ENCODE measurements around the gene PDE10A.

PDE10A gene

DNA sequence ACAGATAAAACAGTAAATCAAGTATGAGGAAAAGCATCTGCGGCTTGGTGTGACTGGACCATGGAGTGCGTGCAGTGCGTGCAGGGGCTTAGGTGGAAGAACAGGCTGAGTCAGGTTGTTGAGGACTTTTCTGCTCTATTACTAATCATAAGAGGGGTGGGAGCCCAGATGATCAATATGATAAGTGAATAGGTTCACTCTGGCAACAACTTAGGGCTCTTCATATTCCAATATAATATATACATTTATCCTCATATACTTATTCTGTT, 56.4 kb downstream of the PDE10A start:
- TF ChIP-seq FOXP2 (optimal IDR thresholded peaks at IDR 0.05; ENCODE audit: borderline replicate concordance, extremely low read depth, extremely low read length, insufficient read depth) (no peak), POLR2AphosphoS5 (IDR thresholded peaks at IDR 0.05; ENCODE audit: low read depth, low read length) (no peak), TAF1 (IDR thresholded peaks at IDR 0.05; ENCODE audit: borderline replicate concordance, insufficient read depth, low read length) (no peak), SIN3A (IDR thresholded peaks at IDR 0.05; ENCODE audit: borderline replicate concordance, insufficient read depth, low read length) (no peak)
- TF ChIP-seq, protein P1, sequence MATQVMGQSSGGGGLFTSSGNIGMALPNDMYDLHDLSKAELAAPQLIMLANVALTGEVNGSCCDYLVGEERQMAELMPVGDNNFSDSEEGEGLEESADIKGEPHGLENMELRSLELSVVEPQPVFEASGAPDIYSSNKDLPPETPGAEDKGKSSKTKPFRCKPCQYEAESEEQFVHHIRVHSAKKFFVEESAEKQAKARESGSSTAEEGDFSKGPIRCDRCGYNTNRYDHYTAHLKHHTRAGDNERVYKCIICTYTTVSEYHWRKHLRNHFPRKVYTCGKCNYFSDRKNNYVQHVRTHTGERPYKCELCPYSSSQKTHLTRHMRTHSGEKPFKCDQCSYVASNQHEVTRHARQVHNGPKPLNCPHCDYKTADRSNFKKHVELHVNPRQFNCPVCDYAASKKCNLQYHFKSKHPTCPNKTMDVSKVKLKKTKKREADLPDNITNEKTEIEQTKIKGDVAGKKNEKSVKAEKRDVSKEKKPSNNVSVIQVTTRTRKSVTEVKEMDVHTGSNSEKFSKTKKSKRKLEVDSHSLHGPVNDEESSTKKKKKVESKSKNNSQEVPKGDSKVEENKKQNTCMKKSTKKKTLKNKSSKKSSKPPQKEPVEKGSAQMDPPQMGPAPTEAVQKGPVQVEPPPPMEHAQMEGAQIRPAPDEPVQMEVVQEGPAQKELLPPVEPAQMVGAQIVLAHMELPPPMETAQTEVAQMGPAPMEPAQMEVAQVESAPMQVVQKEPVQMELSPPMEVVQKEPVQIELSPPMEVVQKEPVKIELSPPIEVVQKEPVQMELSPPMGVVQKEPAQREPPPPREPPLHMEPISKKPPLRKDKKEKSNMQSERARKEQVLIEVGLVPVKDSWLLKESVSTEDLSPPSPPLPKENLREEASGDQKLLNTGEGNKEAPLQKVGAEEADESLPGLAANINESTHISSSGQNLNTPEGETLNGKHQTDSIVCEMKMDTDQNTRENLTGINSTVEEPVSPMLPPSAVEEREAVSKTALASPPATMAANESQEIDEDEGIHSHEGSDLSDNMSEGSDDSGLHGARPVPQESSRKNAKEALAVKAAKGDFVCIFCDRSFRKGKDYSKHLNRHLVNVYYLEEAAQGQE (IDR thresholded peaks at IDR 0.05; ENCODE audit: insufficient read depth in 1 of 2, low read depth in 2 of 2, low read length in 2 of 2), result no peak

- TF ChIP-seq, protein P1 (IDR thresholded peaks at IDR 0.05; ENCODE audit: insufficient read depth in 1 of 2, low read depth in 2 of 2, low read length in 2 of 2), result no peak
- no peak for TF ChIP-seq TAF1 (IDR thresholded peaks at IDR 0.05; ENCODE audit: borderline replicate concordance, insufficient read depth, low read length)
- no peak for TF ChIP-seq SIN3A (IDR thresholded peaks at IDR 0.05; ENCODE audit: borderline replicate concordance, insufficient read depth, low read length)
- TF ChIP-seq FOXP2 (optimal IDR thresholded peaks at IDR 0.05; ENCODE audit: borderline replicate concordance, extremely low read depth, extremely low read length, insufficient read depth), result no peak
- no peak for TF ChIP-seq POLR2AphosphoS5 (IDR thresholded peaks at IDR 0.05; ENCODE audit: low read depth, low read length)
These were observed 56.9 kb downstream of the PDE10A start for GRCh38 chr6:165605901-165606739.

GRCh38 chr6:165605182-165605875, 57.7 kb downstream of the PDE10A start:
- TF ChIP-seq FOXP2 (optimal IDR thresholded peaks at IDR 0.05; ENCODE audit: borderline replicate concordance, extremely low read depth, extremely low read length, insufficient read depth) (no peak), TAF1 (IDR thresholded peaks at IDR 0.05; ENCODE audit: borderline replicate concordance, insufficient read depth, low read length) (no peak), POLR2AphosphoS5 (IDR thresholded peaks at IDR 0.05; ENCODE audit: low read depth, low read length) (no peak), SIN3A (IDR thresholded peaks at IDR 0.05; ENCODE audit: borderline replicate concordance, insufficient read depth, low read length) (no peak)
- TF ChIP-seq, protein P1 (IDR thresholded peaks at IDR 0.05; ENCODE audit: insufficient read depth in 1 of 2, low read depth in 2 of 2, low read length in 2 of 2), result no peak

GRCh38 chr6:165602291-165602690, 60.8 kb downstream of the PDE10A start:
- TF ChIP-seq, protein P1 (IDR thresholded peaks at IDR 0.05; ENCODE audit: insufficient read depth in 1 of 2, low read depth in 2 of 2, low read length in 2 of 2), result no peak
- TF ChIP-seq SIN3A (IDR thresholded peaks at IDR 0.05; ENCODE audit: borderline replicate concordance, insufficient read depth, low read length) (no peak), POLR2AphosphoS5 (IDR thresholded peaks at IDR 0.05; ENCODE audit: low read depth, low read length) (no peak), FOXP2 (optimal IDR thresholded peaks at IDR 0.05; ENCODE audit: borderline replicate concordance, extremely low read depth, extremely low read length, insufficient read depth) (no peak), TAF1 (IDR thresholded peaks at IDR 0.05; ENCODE audit: borderline replicate concordance, insufficient read depth, low read length) (no peak)

All from PFSK-1 (cell line).